H9 (cell line): ENCODE measurements around the gene HNRNPK. TPM values are rescaled to one million over a fixed set of nuclear protein-coding genes. Genes with fewer than 3 reads are reported as not detected.

Experiments used
- DNase-seq: peaks from one replicate; pipeline ENCODE4 v3.0.0-alpha.2; 2017
- H2AFZ ChIP-seq: one replicate; pipeline ENCODE4 v1.6.1; 2013; ENCODE audit warnings: mild to moderate bottlenecking, low read length, control low read depth, moderate library complexity
- H2AK5ac ChIP-seq: 2 replicates; pipeline ENCODE4 v1.6.1; 2013; ENCODE audit warnings: low read length, control low read depth, mixed read lengths; ENCODE audit not compliant: insufficient read length
- H2BK120ac ChIP-seq: one replicate; pipeline ENCODE4 v1.6.1; 2013; ENCODE audit warnings: low read depth, mild to moderate bottlenecking, low read length, control low read depth, inconsistent platforms; ENCODE audit not compliant: poor library complexity, severe bottlenecking
- H2BK12ac ChIP-seq: 2 replicates; pipeline ENCODE4 v1.6.1; 2013; ENCODE audit warnings: low read length, control low read depth, mixed read lengths, low read depth; ENCODE audit not compliant: insufficient read length
- H2BK15ac ChIP-seq: 2 replicates; pipeline ENCODE4 v1.6.1; 2013; ENCODE audit warnings: low read depth, low read length, control low read depth
- H2BK20ac ChIP-seq: one replicate; pipeline ENCODE4 v1.6.1; 2013; ENCODE audit warnings: low read depth, mild to moderate bottlenecking, low read length, control low read depth, inconsistent platforms; ENCODE audit not compliant: poor library complexity, severe bottlenecking
- H2BK5ac ChIP-seq: 2 replicates; pipeline ENCODE4 v1.6.1; 2013; ENCODE audit warnings: low read length, control low read depth, mixed read lengths; ENCODE audit not compliant: insufficient read length
- H3K14ac ChIP-seq: 2 replicates; pipeline ENCODE4 v1.6.1; 2013; ENCODE audit warnings: low read length, control low read depth; ENCODE audit not compliant: insufficient read depth
- H3K18ac ChIP-seq: 2 replicates; pipeline ENCODE4 v1.6.1; 2013; ENCODE audit warnings: low read depth, mild to moderate bottlenecking, mixed read lengths, low read length, control low read depth; ENCODE audit not compliant: insufficient read length
- H3K23ac ChIP-seq: 2 replicates; pipeline ENCODE4 v1.6.1; 2013; ENCODE audit warnings: low read length, control low read depth, mixed read lengths, low read depth; ENCODE audit not compliant: insufficient read length
- H3K23me2 ChIP-seq: 2 replicates; pipeline ENCODE4 v1.6.1; 2013; ENCODE audit warnings: low read depth, mild to moderate bottlenecking, mixed read lengths, low read length, control low read depth; ENCODE audit not compliant: insufficient read length, poor library complexity, severe bottlenecking
- H3K27ac ChIP-seq: 2 replicates; pipeline ENCODE4 v1.5.1; 2013; ENCODE audit warnings: low read length, control low read depth, mixed read lengths, low read depth; ENCODE audit not compliant: insufficient read length
- H3K27me3 ChIP-seq: 2 replicates; pipeline ENCODE4 v1.6.1; 2013; ENCODE audit warnings: low read length, control low read depth, inconsistent platforms; ENCODE audit not compliant: insufficient read depth
- H3K4ac ChIP-seq: 2 replicates; pipeline ENCODE4 v1.6.1; 2013; ENCODE audit warnings: low read depth, mild to moderate bottlenecking, control low read depth, inconsistent platforms, low read length, moderate library complexity
- H3K4me1 ChIP-seq: 2 replicates; pipeline ENCODE4 v1.6.1; 2013; ENCODE audit warnings: low read length, control low read depth, inconsistent platforms; ENCODE audit not compliant: insufficient read depth
- H3K4me2 ChIP-seq: 2 replicates; pipeline ENCODE4 v1.6.1; 2013; ENCODE audit warnings: low read length, control low read depth, mixed read lengths; ENCODE audit not compliant: insufficient read length, insufficient read depth
- H3K56ac ChIP-seq: 2 replicates; pipeline ENCODE4 v1.6.1; 2013; ENCODE audit warnings: low read depth, mild to moderate bottlenecking, mixed read lengths, low read length, control low read depth; ENCODE audit not compliant: insufficient read length
- H3K79me1 ChIP-seq: 2 replicates; pipeline ENCODE4 v1.6.1; 2013; ENCODE audit warnings: low read depth, mild to moderate bottlenecking, moderate library complexity, low read length, control low read depth, inconsistent platforms; ENCODE audit not compliant: insufficient read depth, poor library complexity, severe bottlenecking
- H3K79me2 ChIP-seq: 2 replicates; pipeline ENCODE4 v1.6.1; 2013; ENCODE audit warnings: low read length, control low read depth, inconsistent platforms; ENCODE audit not compliant: insufficient read depth
- H3K9ac ChIP-seq: 2 replicates; pipeline ENCODE4 v1.6.1; 2013; ENCODE audit warnings: low read length, control low read depth, mixed read lengths; ENCODE audit not compliant: insufficient read length; ENCODE audit errors: extremely low read depth
- H3K9me3 ChIP-seq: one replicate; pipeline ENCODE4 v1.6.1; 2013; ENCODE audit warnings: low read depth, low read length, inconsistent platforms; ENCODE audit not compliant: control insufficient read depth
- H3T11ph ChIP-seq: one replicate; pipeline ENCODE4 v1.6.1; 2013; ENCODE audit warnings: mild to moderate bottlenecking, low read length, control low read depth, inconsistent platforms
- H4K20me1 ChIP-seq: one replicate; pipeline ENCODE4 v1.6.1; 2013; ENCODE audit not compliant: control insufficient read depth, insufficient read length, insufficient read depth
- H4K5ac ChIP-seq: 2 replicates; pipeline ENCODE4 v1.6.1; 2013; ENCODE audit warnings: low read depth, mild to moderate bottlenecking, mixed read lengths, low read length, control low read depth; ENCODE audit not compliant: insufficient read length
- H4K8ac ChIP-seq: replicated peaks from 2 replicates; pipeline ENCODE4 v1.6.1; 2013; ENCODE audit warnings: low read length, control low read depth, mixed read lengths, low read depth; ENCODE audit not compliant: insufficient read length
- H4K91ac ChIP-seq: 2 replicates; pipeline ENCODE4 v1.6.1; 2013; ENCODE audit warnings: low read depth, mild to moderate bottlenecking, moderate library complexity, mixed read lengths, low read length, control low read depth; ENCODE audit not compliant: insufficient read length
- H3K27ac Mint-ChIP-seq, 3 experiments: 2 replicates in 2 of 3; 3 replicates in 1 of 3; pipeline ENCODE4 v1.8.0; 2020 to 2021; ENCODE audit warnings: mixed read lengths in 3 of 3, mild to moderate bottlenecking in 1 of 3, moderate library complexity in 1 of 3
- H3K27me3 Mint-ChIP-seq: 2 replicates; pipeline ENCODE4 v1.8.0; 2021; ENCODE audit warnings: low read depth, mild to moderate bottlenecking, moderate library complexity, mixed read lengths
- H3K36me3 Mint-ChIP-seq, 3 experiments: 2 replicates in 2 of 3; 3 replicates in 1 of 3; pipeline ENCODE4 v1.8.0; 2020 to 2021; ENCODE audit warnings: low read depth in 3 of 3, mixed read lengths in 3 of 3; ENCODE audit not compliant: insufficient read depth in 1 of 3
- H3K4me1 Mint-ChIP-seq, 2 experiments: 2 replicates each; pipeline ENCODE4 v1.8.0; 2020; ENCODE audit warnings: mixed read lengths in 2 of 2
- H3K4me3 Mint-ChIP-seq, 2 experiments: 2 replicates in 1 of 2; 3 replicates in 1 of 2; pipeline ENCODE4 v1.8.0; 2020 to 2021; ENCODE audit warnings: mild to moderate bottlenecking in 2 of 2, mixed read lengths in 2 of 2, moderate library complexity in 1 of 2
- H3K9me3 Mint-ChIP-seq, 2 experiments: 2 replicates in 1 of 2; 3 replicates in 1 of 2; pipeline ENCODE4 v1.8.0; 2020; ENCODE audit warnings: mild to moderate bottlenecking in 2 of 2, mixed read lengths in 2 of 2, moderate library complexity in 1 of 2
- WGBS: extraction: QIAGEN DNeasy Blood & Tissue Kit; methylation state at CpG from one replicate; pipeline ENCODE4 v1.1.7; 2013; ENCODE audit warnings: missing lambda C conversion rate, low lambda C conversion rate, mixed read lengths; ENCODE audit not compliant: insufficient read length; ENCODE audit errors: extremely low coverage; 5-methylcytosine and 5-hydroxymethylcytosine counted together
- total RNA-seq: library from RNA; stranded (reverse); gene quantifications from 2 replicates; pipeline ENCODE4 v1.2.1, GENCODE V29; 2021
- TF ChIP-seq, protein P1 (sequence below): fragments of 200-600 bp; sonication (generic); conservative IDR thresholded peaks from 3 replicates; pipeline ENCODE4 v1.8.0; 2021; ENCODE audit warnings: antibody characterized with exemption, mild to moderate bottlenecking

The HNRNPK gene
- total RNA-seq, 1 experiment from 2014 or later = 790 TPM

DNA sequence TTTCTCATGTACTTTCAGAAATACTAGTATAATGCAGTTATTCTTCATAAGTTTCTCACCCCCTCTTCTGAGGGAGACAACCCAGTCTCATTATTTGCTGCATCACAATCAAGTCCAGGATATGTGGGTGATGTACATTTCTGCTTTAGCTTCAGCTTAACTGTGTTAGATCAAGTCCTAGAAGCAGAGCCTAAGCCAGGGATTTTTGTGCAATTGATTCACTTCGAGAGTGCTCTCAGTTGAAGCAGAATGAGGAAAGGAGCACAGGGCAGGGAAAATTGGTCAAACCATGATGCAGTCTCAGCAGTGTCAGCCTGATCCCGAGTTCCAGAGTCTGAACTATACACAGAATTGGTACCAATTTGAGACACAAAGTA, 15.1 kb downstream of the HNRNPK start:
- no peak overlapping the region for H2BK20ac ChIP-seq
- no peaks in the 10 kb centered on the region for H3K79me1 ChIP-seq
- no peaks in the 10 kb centered on the region for H3K23me2 ChIP-seq
- no peak overlapping the region for H3K9ac ChIP-seq
- no peak overlapping the region for H4K8ac ChIP-seq
- no peak overlapping the region for H3T11ph ChIP-seq
- H3K18ac ChIP-seq = no peak overlapping the region
- no peak overlapping the region for H3K14ac ChIP-seq
- Mint-ChIP-seq H3K9me3 (no peaks in the 10 kb centered on the region), H3K4me3 (no peak overlapping the region), H3K36me3 (peaks cover 21 to 38% (median 31%) of the 10 kb centered on the region in 3 experiments; a peak in 6 of 7 replicates), H3K27ac (peak overlapping the region in 1 of 3 experiments; percentile 76; a peak in 3 of 7 replicates), H3K27me3 (peaks cover 5% of the 10 kb centered on the region), H3K4me1 (no peaks in the 10 kb centered on the region; a peak in 1 of 4 replicates)
- no peak overlapping the region for H3K4me2 ChIP-seq
- H4K91ac ChIP-seq = no peak overlapping the region
- no peak overlapping the region for H2AFZ ChIP-seq
- H2AK5ac ChIP-seq = no peak overlapping the region
- no peak overlapping the region for H3K27ac ChIP-seq
- no peak overlapping the region for H2BK15ac ChIP-seq
- no peaks in the 10 kb centered on the region for H3K79me2 ChIP-seq
- H3K56ac ChIP-seq = no peak overlapping the region
- H3K9me3 ChIP-seq = no peaks in the 10 kb centered on the region
- no peak overlapping the region for H3K4ac ChIP-seq
- no peak overlapping the region for H3K23ac ChIP-seq
- TF ChIP-seq, protein P1, sequence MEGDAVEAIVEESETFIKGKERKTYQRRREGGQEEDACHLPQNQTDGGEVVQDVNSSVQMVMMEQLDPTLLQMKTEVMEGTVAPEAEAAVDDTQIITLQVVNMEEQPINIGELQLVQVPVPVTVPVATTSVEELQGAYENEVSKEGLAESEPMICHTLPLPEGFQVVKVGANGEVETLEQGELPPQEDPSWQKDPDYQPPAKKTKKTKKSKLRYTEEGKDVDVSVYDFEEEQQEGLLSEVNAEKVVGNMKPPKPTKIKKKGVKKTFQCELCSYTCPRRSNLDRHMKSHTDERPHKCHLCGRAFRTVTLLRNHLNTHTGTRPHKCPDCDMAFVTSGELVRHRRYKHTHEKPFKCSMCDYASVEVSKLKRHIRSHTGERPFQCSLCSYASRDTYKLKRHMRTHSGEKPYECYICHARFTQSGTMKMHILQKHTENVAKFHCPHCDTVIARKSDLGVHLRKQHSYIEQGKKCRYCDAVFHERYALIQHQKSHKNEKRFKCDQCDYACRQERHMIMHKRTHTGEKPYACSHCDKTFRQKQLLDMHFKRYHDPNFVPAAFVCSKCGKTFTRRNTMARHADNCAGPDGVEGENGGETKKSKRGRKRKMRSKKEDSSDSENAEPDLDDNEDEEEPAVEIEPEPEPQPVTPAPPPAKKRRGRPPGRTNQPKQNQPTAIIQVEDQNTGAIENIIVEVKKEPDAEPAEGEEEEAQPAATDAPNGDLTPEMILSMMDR = no peak
- H2BK5ac ChIP-seq = no peak overlapping the region
- no peak overlapping the region for H2BK12ac ChIP-seq
- no peaks in the 10 kb centered on the region for H4K20me1 ChIP-seq
- WGBS = no CpG with 5 or more reads among the region's 2 CpGs
- no peaks in the 10 kb centered on the region for H3K27me3 ChIP-seq
- H2BK120ac ChIP-seq = no peak overlapping the region
- H4K5ac ChIP-seq = no peak overlapping the region
- H3K4me1 ChIP-seq = no peaks in the 10 kb centered on the region
- no peak for DNase-seq
